Measurements from ENCODE around the gene INPP5A.

The INPP5A gene

DNA sequence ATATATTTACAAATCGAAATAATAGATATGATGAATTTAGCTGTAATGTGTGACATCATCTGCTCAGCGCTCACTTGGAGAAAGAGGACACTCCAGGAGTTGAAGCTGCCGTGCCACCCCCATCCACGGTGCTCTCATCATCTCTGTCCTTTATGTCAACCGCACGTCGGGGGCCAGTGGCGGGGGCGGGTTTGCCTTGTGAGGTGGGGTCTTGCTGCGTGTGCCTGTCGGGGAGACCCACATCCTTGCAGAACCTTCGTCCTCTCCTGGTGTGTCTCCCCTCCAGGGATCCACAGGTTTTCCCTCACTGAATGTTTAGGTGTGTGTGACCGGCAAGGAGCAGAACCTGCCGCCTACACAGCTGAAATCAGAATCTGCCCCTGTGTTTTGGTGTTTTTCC lies 71.6 kb downstream of the INPP5A start:
- peaks cover 5% of the 10 kb centered on the region for H3K27me3 Mint-ChIP-seq (ENCODE audit: low read depth)
- H3K9me3 Mint-ChIP-seq, result peaks cover 6% of the 10 kb centered on the region
- peaks cover 43% of the 10 kb centered on the region for H3K4me1 Mint-ChIP-seq
- H3K36me3 Mint-ChIP-seq (ENCODE audit: low read depth), result peaks cover 3% of the 10 kb centered on the region
- H3K4me3 Mint-ChIP-seq, result no peak overlapping the region
- TF ChIP-seq, protein P1, sequence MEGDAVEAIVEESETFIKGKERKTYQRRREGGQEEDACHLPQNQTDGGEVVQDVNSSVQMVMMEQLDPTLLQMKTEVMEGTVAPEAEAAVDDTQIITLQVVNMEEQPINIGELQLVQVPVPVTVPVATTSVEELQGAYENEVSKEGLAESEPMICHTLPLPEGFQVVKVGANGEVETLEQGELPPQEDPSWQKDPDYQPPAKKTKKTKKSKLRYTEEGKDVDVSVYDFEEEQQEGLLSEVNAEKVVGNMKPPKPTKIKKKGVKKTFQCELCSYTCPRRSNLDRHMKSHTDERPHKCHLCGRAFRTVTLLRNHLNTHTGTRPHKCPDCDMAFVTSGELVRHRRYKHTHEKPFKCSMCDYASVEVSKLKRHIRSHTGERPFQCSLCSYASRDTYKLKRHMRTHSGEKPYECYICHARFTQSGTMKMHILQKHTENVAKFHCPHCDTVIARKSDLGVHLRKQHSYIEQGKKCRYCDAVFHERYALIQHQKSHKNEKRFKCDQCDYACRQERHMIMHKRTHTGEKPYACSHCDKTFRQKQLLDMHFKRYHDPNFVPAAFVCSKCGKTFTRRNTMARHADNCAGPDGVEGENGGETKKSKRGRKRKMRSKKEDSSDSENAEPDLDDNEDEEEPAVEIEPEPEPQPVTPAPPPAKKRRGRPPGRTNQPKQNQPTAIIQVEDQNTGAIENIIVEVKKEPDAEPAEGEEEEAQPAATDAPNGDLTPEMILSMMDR (IDR thresholded peaks at IDR 0.05; ENCODE audit: unreplicated experiment in 3 of 3), result no peak
- H3K27ac Mint-ChIP-seq, result peak overlapping the region in 2 of 3 experiments; percentile 8 to 58

DNA sequence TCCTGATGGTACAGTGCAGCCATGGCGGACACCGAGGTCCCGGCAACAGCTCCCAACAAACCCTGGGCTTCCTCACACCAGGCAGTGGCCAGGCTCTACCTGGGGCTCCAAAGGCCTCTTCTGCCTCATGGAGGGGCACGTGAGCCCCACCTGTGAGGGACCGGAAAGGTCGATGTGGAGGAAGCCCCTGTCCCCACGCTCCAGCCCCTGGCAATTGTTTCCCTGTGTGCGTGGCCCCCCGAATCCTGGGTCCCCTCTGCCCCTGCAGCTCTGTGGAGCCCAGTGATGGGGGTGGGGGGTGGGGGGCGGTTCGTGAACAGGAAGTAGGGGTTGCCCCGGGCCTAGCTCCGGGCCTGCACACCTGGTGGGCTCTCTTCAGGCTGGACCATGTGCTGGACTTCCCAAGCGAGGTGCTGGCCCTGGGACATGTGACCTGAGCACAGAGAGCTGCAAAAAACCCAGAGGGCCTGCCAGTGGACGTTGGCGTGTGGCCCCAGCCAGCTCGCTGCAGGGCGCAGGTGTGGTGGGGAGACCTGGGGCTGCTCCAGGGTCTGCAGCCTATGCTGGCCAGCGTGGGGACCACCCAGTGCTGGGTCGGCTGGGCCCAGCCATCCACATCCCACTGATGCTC lies 72.6 kb downstream of the INPP5A start:
- TF ChIP-seq, protein P1 (IDR thresholded peaks at IDR 0.05; ENCODE audit: unreplicated experiment in 3 of 3), result no peak
- Mint-ChIP-seq H3K36me3 (ENCODE audit: low read depth) (peaks cover 3% of the 10 kb centered on the region), H3K9me3 (peaks cover 2% of the 10 kb centered on the region), H3K27ac (peak overlapping the region; percentile 77 to 87 (median 84)), H3K4me1 (peaks cover 43% of the 10 kb centered on the region), H3K27me3 (ENCODE audit: low read depth) (peaks cover 5% of the 10 kb centered on the region), H3K4me3 (no peak overlapping the region)

DNA sequence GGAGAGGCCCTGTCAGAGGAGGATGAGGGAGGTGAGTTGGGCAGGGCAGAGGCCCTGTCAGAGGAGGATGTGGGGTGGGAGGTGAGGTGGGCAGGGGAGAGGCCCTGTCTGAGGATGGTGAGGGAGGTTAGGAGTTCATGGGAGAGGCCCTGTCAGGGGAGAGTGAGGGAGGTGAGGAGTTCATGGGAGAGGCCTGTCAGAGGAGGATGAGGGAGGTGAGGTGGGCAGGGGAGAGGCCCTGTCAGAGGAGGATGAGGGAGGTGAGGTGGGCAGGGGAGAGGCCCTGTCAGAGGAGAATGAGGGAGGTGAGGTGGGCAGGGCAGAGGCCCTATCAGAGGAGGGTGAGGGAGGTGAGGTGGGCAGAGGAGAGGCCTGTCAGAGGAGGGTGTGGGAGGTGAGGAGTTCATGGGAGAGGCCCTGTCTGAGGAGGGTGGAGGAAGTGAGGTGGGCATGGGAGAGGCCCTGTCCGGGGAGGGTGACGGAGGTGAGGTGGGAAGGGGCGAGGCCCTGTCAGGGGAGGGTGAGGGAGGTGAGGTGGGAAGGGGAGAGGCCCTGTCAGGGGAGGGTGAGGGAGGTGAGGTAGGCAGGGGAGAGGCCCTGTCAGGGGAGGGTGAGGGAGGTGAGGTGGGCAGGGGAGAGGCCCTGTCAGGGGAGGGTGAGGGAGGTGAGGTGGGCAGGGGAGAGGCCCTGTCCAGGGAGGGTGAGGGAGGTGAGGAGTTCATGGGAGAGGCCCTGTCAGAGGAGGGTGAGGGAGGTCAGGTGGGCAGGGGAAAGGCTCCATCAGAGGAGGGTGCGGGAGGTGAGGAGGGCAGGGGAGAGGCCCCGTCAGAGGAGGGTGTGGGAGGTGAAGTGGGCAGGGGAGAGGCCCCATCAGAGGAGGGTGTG lies 73.7 kb downstream of the INPP5A start:
- TF ChIP-seq, protein P1 (IDR thresholded peaks at IDR 0.05; ENCODE audit: unreplicated experiment in 3 of 3), result no peak
- Mint-ChIP-seq H3K4me3 (no peak overlapping the region), H3K9me3 (no peaks in the 10 kb centered on the region), H3K36me3 (ENCODE audit: low read depth) (no peaks in the 10 kb centered on the region), H3K27ac (peak overlapping the region; percentile 77 to 87 (median 84)), H3K4me1 (peaks cover 36% of the 10 kb centered on the region), H3K27me3 (ENCODE audit: low read depth) (peaks cover 5% of the 10 kb centered on the region)

- Mint-ChIP-seq H3K27ac (peak overlapping the region; percentile 61 to 89 (median 74)), H3K27me3 (ENCODE audit: low read depth) (peaks cover 3% of the 10 kb centered on the region), H3K9me3 (no peaks in the 10 kb centered on the region), H3K4me1 (peaks cover 29% of the 10 kb centered on the region), H3K4me3 (no peak overlapping the region), H3K36me3 (ENCODE audit: low read depth) (no peaks in the 10 kb centered on the region)
- TF ChIP-seq, protein P1 (IDR thresholded peaks at IDR 0.05; ENCODE audit: unreplicated experiment in 3 of 3), result no peak
Measured at GRCh38 chr10:132611986-132612385, 74.4 kb downstream of the INPP5A start.

GRCh38 chr10:132612571-132613504 lies 75.3 kb downstream of the INPP5A start:
- Mint-ChIP-seq H3K27ac (peak overlapping the region; percentile 61 to 89 (median 74)), H3K9me3 (no peaks in the 10 kb centered on the region), H3K27me3 (ENCODE audit: low read depth) (no peaks in the 10 kb centered on the region), H3K36me3 (ENCODE audit: low read depth) (peaks cover 3% of the 10 kb centered on the region), H3K4me1 (peaks cover 25% of the 10 kb centered on the region), H3K4me3 (peak overlapping the region in 1 of 3 experiments; percentile 44)
- TF ChIP-seq, protein P1 (IDR thresholded peaks at IDR 0.05; ENCODE audit: unreplicated experiment in 3 of 3), result no peak

Data from nephron (organoid).